ENCODE data around the gene CYYR1.

GRCh38 chr21:26539566-26539965 is 33.5 kb downstream of the CYYR1 start:
- TF ChIP-seq GATA2 (IDR thresholded peaks at IDR 0.05; ENCODE audit: low read depth, low read length) (no peak), GATA3 (IDR thresholded peaks at IDR 0.05; ENCODE audit: low read depth, low read length) (no peak)

Data from SH-SY5Y (cell line).